HG02840 (cell line): ENCODE measurements around the gene PGD.
"Not testable (repeated sequence)": the region's sequence is repeated elsewhere in the genome, so short reads cannot be mapped to it uniquely, and the experiment has no call there.

ENCODE experiments used
- ATAC-seq: cut with Tn5 transposase; IDR thresholded peaks from one replicate; pipeline ENCODE4 v1.9.1; 2021; ENCODE audit warnings: mild to moderate bottlenecking, moderate library complexity, moderate number of reproducible peaks; ENCODE audit not compliant: unreplicated experiment, low FRiP score

The PGD gene

DNA sequence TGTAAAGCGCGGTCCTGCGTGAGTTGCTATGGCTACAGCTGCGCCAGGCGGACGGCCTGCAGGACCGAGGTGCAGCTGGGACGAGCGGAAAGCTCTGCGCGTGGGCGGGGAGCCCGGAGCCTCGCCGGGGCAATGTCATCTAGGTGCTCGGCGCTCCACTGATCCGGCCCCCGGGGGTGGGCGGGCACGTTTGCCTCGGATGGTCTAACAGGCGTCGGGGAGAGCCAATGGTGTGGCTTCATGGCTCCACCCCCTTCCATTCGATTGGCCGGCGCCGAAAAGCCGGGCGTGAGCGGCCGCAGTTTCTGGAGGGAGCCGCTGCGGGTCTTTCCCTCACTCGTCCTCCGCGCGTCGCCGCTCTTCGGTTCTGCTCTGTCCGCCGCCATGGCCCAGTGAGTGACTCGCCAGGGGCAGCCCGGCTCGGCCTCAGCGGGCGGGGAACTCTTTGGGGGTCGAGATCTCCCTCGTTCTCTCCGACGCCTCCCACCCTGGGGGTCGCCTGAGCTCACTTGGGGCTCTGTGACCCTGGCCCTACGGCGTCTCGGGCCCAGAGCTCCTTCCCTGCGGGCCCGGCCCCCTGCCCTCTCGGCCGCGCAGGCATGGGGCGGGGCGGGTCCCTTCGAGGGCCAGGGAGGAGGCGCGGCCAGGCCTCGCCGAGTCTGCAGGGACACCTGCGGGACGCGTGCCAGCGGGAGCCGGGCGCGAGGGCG is at the start of gene PGD:
Gene PGD, plus strand, starts transcription at position 331 of the 710 bp plus-strand sequence. Its CDS starts 54 bp downstream, at position 385.
- peak; percentile 94 for ATAC-seq

DNA sequence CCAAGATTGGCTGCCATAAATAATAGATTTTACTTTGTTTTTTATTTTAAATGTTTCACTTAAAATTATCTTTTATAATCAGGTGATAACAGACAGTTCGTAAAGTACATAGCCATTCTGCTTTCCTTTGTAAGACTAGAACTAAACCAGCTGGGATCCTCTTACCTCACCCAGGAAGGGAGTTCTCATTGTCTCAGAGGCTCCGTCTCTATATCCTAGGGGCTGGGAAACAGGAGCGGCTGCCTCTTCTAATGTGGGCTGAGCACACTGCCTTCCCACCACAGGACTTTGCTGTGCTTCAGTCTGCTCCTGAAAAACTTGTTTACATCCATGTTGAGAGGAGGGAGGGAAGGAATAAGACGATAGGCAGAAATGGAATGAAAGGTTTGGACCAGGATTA is 45.6 kb upstream of the PGD start:
- no peak for ATAC-seq

DNA sequence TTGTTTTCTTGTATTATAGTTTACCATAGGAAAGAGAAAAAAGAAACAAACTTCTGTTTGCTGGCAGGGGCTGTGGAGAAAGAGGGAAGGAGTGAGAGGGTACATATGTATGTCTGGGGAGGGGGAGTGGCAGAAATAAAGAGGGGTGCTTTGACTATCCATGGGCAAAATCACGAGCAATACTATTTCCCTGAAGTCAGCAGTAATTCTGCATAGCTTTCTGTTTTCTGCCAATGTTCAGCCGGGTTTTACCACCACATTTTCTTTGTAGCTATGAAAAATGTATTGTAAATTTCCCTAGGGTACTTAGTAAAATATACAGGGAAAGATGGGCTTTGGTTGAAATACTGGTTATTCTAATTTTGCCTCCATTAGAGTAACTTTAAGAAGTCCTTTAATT is 45.2 kb upstream of the PGD start:
- no peak for ATAC-seq

DNA sequence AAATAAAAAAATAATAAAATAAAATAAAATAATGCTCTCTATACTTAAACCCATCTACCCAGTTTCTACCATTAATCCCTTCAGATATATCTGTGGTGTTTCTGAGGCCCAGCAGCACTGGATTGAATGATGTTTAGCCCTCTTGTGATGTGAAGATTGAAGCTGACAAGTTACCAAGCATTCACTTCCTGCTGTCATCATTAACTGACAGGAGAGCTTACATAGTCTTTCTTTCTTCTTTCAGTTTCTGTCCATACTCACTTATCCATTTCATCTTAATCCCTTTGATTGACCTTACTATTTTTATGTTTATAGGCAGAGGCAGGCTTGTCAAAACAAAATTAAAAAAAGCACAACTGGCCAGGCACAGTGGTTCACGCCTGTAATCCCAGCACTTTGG is 38.8 kb upstream of the PGD start:
- ATAC-seq = no peak

DNA sequence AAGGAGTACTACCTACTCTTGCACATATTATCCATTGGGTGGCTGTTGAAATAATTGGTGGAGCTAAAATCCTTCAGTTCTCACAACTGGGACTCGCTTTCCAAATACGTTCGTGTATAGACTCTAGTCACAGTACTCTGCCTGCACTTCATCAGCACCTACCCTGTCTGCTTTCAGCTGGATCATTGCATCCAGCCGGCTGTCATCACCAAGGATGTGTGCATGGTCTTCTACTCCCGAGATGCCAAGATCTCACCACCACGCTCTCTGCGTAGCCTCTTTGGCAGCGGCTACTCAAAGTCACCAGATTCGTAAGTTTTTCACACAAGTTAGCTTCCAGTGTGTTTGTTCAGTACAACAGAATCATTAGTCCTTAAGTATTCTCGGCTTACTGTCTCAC is 37.3 kb upstream of the PGD start:
- no peak for ATAC-seq

DNA sequence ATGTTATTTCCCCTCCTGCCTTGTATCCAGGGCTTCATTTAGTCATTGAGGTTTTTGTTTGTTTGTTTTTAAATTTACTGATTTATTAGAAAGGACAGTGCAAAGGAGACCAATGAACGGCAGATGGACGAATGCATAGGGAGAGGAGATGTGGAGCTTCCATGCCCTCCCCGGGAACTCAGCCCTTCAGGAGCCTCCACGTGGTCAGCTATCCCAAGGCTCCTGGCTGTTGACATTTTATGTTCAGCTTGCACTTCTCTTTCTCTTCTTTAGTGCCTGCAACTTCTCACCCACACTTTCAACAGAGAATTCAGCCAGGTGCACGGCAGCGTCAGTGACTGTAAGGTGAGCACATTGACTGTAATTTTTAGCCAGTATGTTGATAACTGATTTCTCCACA is 30.7 kb upstream of the PGD start:
- ATAC-seq = no peak

DNA sequence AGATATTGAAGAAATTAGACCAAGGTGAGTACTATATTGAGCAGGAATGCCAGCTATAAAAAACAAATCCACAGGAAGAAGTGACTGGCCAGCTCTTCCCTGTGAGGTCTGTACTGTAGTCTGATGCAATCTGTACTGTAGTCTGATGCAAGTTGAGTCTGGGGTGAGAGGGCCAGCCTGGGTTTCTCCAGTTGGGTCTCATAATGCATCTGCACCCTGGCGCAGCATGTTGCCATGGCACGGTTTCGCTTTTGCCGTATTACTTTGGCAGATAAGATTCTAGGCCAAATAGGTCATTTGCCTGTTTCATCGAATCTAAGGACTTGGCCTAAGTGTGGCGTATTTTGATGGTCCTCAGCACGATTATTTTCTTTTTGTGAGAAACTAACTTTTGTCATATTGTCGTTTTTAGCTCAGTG is 24.4 kb upstream of the PGD start:
- no peak for ATAC-seq

DNA sequence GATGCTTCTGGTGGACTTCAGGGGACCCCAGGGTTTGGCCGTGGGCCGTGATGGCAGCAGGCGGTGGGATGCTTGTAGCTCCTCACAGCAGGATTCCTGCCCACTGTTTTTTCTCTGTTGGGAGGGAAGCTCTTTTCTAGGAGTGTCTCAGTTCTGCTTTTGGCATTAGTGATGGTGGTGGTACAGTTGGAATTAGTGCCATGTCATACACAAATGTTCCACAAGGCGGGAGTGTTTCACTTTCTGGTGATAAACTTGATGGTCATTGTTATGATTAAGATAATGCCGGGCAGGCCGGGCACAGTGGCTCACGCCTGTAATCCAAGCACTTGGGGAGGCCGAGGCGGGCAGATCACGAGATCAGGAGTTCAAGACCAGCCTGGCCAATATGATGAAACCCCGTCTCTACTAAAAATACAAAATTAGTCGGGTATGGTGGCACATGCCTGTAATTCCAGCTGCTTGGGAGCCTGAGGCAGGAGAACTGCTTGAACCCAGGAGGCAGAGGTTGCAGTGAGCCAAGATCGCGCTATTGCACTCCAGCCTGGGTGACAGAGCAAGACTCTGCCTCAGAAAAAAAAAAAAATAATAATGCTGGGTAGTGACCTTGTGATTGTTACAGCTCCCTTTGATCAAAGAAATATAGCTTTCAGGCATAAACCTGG is 21.4 kb upstream of the PGD start:
- not testable (repeated sequence) for ATAC-seq

DNA sequence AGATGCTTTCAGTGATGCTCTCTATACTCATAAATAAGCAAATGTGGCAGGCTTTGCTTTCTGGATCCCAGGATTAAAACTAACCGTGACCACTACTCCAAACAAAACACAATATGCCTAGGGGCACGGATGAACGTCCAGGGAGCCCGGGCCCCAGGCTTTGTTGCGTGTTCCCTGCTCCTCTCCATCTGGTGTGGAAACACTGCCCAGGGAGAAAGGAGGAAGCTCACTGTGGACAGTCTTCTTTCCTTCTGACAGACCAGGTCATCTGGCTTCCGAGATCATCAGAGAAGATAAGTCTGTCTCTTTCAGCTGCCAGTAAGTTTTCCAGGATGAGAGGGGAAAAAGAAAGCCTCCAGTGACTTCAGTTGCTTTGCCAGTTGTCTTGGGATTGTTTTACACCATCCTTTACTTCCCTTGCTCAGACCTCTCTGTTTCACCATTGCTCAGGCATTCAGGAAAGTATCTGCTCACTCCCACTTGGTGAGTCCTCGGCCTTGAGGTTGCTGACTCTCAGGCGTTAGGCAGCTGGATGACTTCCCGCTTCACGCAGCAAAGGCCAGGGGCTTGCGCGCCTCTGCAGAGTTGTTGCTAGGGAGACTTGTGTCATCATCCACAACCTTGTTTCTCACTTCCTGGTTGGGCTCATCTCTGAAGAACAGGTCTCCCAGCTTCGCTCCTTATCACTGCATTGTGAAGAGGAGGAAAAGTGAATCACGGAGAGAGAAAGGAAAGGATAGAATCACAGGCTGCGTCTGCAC is 20.6 kb upstream of the PGD start:
- no peak for ATAC-seq

DNA sequence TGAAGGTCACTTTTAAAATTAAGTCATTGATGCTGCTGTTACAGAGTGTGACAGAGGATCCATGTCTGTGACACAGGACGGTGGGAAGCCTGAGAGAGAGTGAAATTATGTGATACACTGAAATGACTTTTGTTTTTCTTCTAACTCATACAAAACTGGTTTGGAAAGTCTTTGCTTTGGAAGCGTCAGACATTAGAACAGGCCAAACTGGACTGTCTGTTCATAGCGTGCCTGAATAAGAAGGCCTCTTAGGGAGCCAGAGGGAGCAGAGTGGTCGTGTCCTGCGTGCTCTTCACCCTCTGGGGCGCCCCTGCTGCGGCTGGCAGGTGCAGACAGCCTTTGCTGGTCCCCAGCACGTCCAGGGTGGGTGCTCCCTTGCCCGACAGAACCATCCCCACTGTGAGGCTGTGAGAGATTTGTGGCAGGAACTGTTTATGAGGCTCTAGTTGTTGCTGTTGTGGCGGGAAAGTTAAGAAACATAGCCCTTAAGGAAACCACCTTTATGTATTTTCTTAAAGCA is 19.7 kb upstream of the PGD start:
- no peak for ATAC-seq

DNA sequence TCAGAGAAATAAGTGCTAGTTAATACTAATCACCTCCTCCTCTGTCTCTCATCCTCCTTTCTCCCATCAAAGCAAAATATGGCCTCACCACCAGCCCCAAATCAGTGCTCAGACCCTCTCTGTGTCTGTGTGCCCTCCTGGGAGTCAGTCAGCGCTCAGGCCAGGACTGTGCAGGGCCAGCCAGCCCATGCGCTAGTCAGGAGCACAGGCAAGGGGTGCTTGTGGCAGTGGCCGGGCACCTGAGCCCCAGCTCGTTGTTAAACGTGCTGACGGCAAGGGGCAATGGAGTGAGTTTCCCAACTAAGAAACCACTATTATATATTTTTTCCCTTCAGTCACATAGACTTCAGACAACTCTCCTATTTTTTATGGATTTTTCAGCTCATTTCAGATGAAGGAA is 19.2 kb upstream of the PGD start:
- ATAC-seq = no peak

DNA sequence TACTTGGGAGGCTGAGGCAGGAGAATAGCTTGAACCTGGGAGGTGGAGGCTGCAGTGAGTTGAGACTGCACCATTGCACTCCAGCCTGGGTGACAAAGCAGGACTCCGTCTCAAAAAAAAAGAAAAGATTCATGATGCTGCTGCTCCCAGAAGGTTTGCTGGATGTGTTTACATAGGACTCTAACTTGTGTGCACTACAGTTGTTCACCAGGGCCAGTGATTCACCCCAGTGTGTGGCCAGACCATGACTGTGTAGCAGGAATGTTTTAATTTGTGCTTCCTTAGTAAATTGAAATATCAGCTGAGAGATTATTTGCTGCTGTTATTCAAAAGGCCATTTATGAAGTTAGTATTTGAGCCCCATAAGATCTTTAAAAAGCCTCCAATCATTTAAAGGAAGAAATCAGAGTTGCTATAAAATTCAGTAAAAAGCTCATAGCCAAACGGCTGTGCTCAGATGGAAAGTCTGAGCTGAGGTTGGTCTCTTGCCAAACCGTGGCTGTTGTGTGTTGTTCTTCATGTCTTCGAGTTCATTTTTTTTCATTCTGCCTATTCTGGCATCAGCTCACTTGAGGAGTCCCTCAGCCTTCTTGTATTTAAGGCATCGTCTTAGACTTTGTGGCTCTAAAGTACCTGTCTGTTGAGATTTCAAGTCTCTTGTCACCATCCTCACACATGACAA is 18.1 kb upstream of the PGD start:
- no peak for ATAC-seq

DNA sequence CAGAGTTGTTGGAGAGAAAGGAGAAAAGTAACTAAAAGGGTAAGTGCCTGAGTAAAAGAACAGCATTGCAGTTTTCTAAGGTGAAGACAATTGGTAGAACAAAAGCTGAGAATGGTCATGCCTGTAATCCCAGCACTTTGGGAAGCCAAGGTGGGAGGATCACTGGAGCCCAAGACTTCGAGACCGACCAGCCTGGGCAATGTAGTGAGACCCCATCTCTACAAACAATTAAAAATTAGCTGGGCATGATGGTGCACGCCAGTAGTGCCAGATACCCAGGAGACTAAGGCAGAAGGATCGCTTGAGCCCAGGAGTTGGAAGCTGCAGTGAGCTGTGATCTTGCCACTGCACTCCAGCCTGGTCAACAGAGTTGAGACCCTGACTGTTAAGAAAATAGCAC is 15.2 kb upstream of the PGD start:
- no peak for ATAC-seq

DNA sequence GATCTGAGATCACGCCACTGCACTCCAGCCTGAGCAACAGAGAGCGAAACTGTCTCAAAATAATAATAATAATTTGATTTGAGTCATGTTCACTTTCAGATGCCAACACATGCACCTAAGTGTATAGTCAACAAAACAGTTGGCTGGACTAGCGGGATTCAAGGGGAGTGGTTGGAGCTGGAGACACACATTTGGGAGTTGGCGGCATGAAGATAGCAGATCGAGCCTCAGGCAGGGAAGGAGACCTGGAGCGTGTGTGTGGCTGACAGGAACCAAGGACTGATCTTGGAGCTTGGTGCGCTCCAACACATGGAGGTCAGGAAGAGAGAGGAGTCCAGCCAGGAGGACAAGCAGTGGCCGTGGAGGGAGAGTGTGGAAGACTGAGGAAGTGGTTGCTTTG is 14.6 kb upstream of the PGD start:
- no peak for ATAC-seq

DNA sequence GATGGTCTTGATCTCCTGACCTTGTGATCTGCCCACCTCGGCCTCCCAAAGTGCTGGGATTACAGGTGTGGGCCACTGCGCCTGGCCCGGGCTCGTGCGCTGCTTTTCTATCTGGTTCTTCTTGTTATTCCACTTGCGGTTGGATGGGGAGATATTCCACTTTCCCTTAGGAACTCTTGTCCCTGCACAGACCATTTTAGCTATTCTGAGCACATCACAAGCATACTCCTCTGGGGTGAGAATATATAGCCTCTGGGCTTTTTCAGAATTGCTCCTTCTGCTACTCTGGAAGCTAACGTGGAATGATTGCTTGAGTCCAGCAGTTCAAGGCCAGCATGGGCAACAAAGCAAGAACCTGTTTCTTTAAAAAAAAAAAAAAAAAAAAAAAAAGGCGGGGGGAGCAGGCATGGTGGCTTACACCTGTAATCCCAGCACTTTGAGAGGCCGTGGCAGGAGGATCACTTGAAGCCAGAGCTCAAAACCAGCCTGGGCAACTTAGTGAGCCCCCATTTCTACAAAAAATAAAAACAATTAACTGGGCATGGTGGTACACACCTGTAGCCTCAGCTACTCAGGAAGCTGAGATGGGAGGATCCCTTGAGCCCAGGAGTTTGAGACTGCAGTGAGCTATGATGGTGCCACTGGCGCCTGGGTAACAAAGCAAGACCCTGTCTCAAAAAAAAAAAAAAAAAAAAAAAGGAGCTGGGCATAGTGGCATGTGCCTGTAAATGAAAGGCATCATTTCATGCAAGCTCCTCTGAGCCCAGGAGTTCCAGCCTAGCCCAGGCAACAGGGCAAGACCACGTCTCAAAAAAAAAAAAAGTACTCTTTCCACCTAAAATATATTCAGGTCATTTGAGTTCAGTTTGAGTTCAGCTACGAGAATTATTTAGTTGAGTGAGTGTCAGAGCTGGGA is 11.8 kb upstream of the PGD start:
- ATAC-seq = no peak

DNA sequence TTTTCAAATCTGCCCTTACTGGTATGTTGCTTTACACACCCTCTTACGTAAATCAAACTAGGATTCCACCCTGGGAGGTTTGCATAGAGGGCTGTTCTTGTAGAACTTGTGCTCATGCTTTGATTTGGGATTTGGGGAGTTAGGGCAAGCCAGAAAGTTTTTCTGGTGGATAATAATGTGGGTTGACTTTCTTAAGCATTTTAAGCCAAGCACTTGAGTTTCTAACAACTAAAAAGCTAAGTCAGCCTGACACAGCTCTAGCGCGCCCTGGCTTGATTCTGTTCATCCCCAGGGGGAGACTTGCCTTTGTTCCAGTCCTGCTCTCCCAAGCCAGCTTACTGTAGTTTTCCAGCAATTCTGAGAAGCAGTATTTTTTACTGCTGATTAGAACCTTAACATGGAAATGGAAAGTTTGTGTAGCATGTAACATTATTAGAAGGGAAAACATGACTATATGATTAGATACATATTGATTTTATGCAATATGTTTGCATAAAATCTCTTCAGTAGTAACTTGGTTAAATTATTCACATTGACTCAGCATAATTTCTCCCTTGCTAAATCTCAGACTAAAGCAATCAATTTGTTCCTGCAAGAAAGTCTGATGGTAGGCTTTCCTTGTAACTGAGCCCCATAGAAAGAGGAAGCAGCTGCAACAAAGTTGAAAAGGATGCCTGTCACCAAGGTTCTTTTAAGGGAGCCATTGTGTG is 11.0 kb upstream of the PGD start:
- no peak for ATAC-seq

DNA sequence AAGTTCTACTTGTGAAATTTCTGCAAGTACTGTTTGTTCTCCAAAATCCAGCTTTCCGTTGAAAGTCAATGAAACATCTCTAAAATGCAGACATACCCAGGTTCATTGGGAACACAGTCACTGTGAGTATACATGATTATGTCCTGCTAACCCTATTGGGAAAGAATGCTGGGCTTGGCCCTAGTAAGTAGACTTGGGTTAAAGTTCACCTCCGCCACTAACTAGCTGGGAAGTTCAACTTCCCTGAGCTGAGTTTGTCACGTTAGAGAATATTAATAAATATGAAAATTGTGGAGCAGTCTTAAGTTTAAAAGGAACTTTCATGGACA is 10.5 kb upstream of the PGD start:
- ATAC-seq = no peak

DNA sequence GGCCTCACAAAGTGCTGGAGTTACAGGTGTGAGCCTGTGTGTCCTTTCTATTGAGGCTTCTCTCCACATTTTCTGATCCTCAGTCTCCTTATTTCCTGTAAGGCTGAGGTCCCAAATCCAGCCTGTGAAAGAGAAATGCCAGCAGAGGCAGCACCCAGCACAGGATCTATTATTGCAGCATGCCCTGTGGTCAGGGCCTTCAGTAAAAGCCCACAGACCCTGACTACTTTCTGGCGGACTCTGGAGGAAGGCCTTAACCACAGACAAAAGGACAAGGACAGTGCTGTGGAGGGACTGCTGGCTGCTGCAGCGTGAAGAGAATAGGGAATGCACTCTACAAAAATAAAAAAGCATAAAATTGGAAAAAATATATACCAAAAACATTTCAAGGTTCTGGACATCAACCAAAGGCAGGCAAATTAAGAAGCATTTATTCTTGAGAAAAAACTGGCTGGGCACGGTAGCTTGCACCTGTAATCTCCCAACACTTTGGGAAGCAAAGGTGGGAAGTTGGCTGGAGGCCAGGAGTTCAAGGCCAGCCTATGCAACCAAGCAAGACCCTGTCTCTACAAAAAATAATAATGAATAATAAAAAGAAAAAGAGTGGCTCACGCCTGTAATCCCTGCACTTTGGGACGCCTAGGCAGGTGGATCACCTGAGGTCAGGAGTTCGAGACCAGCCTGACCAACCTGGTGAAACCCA is 9.4 kb upstream of the PGD start:
- ATAC-seq = no peak

DNA sequence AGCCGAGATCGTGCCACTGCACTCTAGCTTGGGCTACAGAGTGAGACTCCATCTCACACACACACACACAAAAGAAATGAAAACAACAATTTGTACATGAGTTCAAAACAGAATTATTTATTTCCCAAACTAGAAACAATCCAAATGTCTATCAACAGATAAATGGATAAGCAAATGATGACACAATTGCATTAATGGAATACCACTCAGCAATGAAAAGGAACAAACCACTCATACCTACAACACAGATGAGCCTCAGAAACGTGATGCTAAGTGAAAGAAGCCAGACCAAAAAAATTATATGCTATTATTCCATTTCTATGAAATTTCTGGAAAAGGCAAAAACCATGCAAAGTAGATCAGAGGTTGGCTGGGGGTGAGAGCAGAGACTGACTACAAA is 2.0 kb upstream of the PGD start:
- ATAC-seq = no peak
